GM10266 (cell line): Measurements from ENCODE around the gene ANKRD13C.
"Not testable (repeated sequence)": the region's sequence is repeated elsewhere in the genome, so short reads cannot be mapped to it uniquely, and the experiment has no call there.

Source experiments
- DNase-seq: peaks from one replicate; pipeline ENCODE4 v3.0.0; 2012; ENCODE audit errors: extremely low spot score
- CTCF ChIP-seq: IDR thresholded peaks from 2 replicates; pipeline ENCODE4 v1.5.1; 2012; ENCODE audit warnings: mild to moderate bottlenecking, low read depth; ENCODE audit not compliant: control insufficient read depth, insufficient read depth; ENCODE audit errors: missing control alignments

Gene ANKRD13C

GRCh38 chr1:70372426-70372825 is 17.9 kb upstream of the ANKRD13C start:
- no peak for DNase-seq
- TF ChIP-seq CTCF: no peak

DNA sequence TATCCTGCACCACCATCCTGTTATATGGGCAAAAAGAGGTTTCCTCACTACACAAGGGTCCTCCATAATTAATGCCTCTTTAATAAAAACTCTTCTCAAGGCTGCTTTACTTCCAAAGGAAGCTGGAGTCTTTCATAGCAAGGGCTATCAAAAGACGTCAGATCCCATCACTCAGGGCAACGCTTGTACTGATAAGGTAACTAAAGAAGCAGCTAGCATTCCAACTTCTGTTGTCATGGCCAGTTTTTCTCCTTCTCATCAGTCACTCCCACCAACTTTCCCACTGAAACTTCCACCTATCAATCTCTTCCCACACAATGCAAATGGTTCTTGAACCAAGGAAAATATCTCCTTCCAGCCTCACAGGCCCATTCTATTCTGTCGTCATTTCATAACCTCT is 17.1 kb upstream of the ANKRD13C start:
- DNase-seq: not testable (repeated sequence)

- not testable (repeated sequence) for DNase-seq
Observed at GRCh38 chr1:70367397-70367796, 12.9 kb upstream of the ANKRD13C start.

DNA sequence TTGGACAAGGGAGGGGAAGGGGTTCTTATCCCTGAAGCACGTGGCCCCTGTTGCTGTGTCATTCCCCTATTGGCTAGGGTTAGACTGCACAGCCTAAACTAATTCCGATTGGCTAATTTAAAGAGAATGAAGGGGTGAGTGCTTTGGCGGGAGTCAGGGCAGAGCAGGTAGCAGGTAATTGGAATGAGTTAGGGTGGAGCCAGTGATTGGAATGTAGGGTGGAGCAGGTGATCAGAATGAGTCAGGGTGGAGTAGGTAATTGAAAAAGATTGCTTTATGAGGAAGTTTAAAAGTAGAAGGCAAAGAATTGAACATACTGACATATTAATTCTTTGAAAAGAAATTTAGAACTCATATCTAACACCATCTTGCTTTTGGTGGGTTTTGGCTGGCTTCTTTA is 12.5 kb upstream of the ANKRD13C start:
- DNase-seq: not testable (repeated sequence)

- not testable (repeated sequence) for DNase-seq
Observed at GRCh38 chr1:70366425-70366952, 12.0 kb upstream of the ANKRD13C start.

- no peak for DNase-seq
Observed at GRCh38 chr1:70364439-70364838, 9.9 kb upstream of the ANKRD13C start.

GRCh38 chr1:70361727-70362398 is 7.3 kb upstream of the ANKRD13C start:
- no peak for DNase-seq

More at GRCh38 chr1:70364439-70364838, 9.9 kb upstream of the ANKRD13C start:
- no peak for TF ChIP-seq CTCF

DNA sequence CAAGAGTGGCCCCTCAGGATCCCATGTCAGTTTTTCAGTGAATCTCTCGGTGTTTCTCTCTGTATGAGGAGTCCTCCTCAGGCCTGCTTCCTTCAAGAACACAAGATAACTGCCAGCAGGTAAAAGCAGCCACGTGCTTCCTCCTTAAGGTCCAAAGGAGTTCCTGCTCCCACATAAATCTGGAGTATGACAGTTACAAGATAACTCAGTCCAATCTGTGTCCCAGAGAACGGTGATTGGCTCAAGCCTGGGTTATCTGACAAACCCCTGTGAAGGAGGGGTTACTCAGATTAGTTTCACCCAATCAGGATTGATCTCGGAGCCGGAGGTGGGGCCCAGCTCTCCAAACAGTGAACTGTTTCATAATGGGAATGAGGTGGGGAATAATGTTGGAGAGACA is 5.8 kb upstream of the ANKRD13C start:
- no peak for TF ChIP-seq CTCF

More at GRCh38 chr1:70361727-70362398, 7.3 kb upstream of the ANKRD13C start:
- no peak for TF ChIP-seq CTCF

GRCh38 chr1:70358921-70359564 is 4.5 kb upstream of the ANKRD13C start:
- no peak for TF ChIP-seq CTCF
- peak; percentile 35 for DNase-seq

More for the DNA sequence above, 5.8 kb upstream of the ANKRD13C start:
- DNase-seq: no peak
